Omental fat pad (tissue), 4 donors: ENCODE data around the gene PAX8. TPM values are rescaled to one million over a fixed set of nuclear protein-coding genes. Genes with fewer than 3 reads are reported as not detected.

ENCODE experiments used
- ATAC-seq: fragments of 150-250 bp; one replicate; pipeline ENCODE4 v1.9.1; 2016; ENCODE audit warnings: mild to moderate bottlenecking, moderate library complexity; ENCODE audit not compliant: low FRiP score
- DNase-seq: peaks from one replicate; pipeline ENCODE4 v3.0.0-alpha.2; 2019; ENCODE audit warnings: low spot score
- CTCF ChIP-seq, 3 donors: fragments of 450-650 bp; IDR thresholded peaks; one replicate each; pipeline ENCODE4 v1.5.1; 2016 to 2017; ENCODE audit warnings: antibody characterized with exemption in 3 of 3, mild to moderate bottlenecking in 3 of 3, moderate library complexity in 2 of 3
- total RNA-seq, 4 donors: library from RNA; depleted of rRNA; stranded (reverse); fragments of >200 nt; gene quantifications; one replicate each; pipeline ENCODE4 v1.1.0, GENCODE V29; 2016

The PAX8 gene
- total RNA-seq, 4 donors from 2014 or later, result 2.8 to 9.4 (median 5.8) TPM

- no peak for DNase-seq
- no peak for TF ChIP-seq CTCF (IDR thresholded peaks at IDR 0.05)
- no peak for ATAC-seq
Observed at GRCh38 chr2:113209011-113209645, 69.6 kb downstream of the PAX8 start.

- ATAC-seq (no peak), DNase-seq (no peak)
- no peak for TF ChIP-seq CTCF (IDR thresholded peaks at IDR 0.05)
Observed at GRCh38 chr2:113208396-113208795, 70.3 kb downstream of the PAX8 start.

- ATAC-seq (no peak), DNase-seq (no peak)
- no peak for TF ChIP-seq CTCF (IDR thresholded peaks at IDR 0.05)
Observed at GRCh38 chr2:113207021-113207420, 71.7 kb downstream of the PAX8 start.

GRCh38 chr2:113206251-113206650 is 72.5 kb downstream of the PAX8 start:
- DNase-seq (no peak), ATAC-seq (no peak)
- no peak for TF ChIP-seq CTCF (IDR thresholded peaks at IDR 0.05)

- peak in 1 of 3 donors; percentile 84 for TF ChIP-seq CTCF (IDR thresholded peaks at IDR 0.05)
- peak; percentile 79 for ATAC-seq
- DNase-seq, result no peak
Observed at GRCh38 chr2:113203901-113204519, 74.7 kb downstream of the PAX8 start.

- ATAC-seq (no peak), DNase-seq (no peak)
- no peak for TF ChIP-seq CTCF (IDR thresholded peaks at IDR 0.05)
Observed at GRCh38 chr2:113203217-113203530, 75.5 kb downstream of the PAX8 start.
